ENCODE data around the gene CCDC179.

The CCDC179 gene

DNA sequence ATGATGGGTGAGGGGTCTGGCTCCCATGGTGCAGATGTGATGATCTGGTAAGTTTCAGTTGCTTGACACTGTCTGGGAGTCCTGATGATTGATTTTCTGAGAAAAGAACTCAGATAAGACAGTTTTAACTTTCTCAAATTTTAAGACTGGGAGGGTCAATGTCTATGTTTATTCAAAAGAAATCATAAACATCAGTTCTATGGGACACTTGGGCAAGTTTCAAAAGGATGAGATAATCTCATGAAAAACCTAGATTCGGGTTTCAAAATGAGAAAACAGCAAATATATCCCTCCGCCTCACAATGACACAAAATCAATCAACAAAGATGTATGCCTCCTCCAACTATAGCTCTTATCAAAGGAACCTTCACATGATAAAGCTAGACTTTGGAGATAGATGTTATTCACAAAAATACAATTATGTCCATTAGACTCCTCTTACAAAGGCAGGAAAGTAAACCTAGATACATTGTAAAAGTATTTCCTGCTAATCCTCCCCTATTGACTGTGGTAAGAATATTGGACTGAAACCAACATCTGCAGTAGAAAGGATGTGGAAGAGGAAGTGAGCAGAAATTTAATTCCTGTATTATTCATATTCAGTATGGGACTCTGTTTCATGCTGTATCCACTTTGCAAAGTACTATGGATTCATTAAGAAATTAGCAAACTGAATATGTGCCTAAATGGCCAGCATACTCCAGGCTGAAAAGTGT, 52.3 kb downstream of the CCDC179 start:
- no peak for FAIRE-seq

DNA sequence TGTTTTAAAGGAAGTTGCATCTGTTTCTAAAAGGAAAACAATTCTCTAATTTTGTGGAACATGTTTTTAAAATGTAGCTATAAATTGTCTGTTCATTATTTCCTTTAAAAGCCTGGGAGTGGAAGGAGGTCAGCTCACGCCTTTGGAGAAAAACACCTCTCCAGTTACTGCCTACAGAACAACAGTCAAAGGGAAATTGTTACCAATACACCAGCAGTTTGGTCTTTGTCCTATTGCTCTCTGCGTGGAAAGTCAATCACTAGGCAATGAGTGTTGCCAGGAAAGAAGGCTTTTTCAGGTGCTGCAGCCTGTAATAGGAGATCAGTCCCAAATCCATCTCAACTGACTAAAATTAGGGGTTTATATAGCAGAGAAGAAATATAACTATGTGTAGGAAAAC, 52.9 kb downstream of the CCDC179 start:
- no peak for FAIRE-seq

GRCh38 chr11:22802861-22803260, 57.4 kb downstream of the CCDC179 start:
- no peak for FAIRE-seq

GRCh38 chr11:22800482-22800881, 59.8 kb downstream of the CCDC179 start:
- FAIRE-seq = no peak

DNA sequence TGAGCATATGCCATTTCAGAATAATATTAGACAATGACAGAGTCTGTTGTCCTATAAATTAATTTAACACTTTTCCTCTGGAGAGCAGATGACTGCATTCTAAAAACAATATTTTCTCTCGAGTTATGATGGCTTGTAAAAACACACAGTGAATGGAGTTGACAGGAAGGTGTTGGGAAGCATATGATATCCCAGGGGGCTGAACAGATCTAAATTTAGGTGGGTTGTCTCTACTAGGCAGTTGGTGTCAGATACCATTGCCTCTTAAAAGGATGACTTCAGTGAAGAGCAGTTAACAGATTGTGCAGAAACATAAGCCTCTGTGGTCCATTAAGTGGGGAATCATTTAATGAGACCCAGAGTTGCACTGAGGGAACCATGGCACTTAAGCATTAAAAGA, 61.4 kb downstream of the CCDC179 start:
- FAIRE-seq = no peak

- no peak for FAIRE-seq
These were observed 63.2 kb downstream of the CCDC179 start for GRCh38 chr11:22797047-22797446.

All from G401.6 (cell line).